ENCODE data around the gene DOCK1.

DNA sequence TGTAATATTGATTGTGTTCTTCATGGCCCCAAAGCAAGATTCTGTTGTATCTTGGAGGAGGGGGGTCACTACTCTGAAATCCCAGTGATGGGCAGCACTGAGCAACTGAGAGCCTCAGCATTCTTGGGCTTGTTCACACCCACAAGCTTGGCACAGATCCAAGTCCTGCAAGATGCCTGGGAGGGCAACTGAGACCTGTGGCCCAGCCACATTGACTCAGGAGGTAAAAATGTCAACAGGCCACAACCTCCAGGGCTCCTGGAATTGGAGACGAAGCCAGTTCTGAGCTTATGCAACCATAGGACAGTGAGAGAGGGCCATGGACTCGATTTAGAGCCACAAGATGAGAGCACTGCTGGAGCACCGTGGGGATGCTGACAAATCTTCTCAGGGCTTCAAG lies 3.1 kb upstream of the DOCK1 start:
- TF ChIP-seq, protein P1, sequence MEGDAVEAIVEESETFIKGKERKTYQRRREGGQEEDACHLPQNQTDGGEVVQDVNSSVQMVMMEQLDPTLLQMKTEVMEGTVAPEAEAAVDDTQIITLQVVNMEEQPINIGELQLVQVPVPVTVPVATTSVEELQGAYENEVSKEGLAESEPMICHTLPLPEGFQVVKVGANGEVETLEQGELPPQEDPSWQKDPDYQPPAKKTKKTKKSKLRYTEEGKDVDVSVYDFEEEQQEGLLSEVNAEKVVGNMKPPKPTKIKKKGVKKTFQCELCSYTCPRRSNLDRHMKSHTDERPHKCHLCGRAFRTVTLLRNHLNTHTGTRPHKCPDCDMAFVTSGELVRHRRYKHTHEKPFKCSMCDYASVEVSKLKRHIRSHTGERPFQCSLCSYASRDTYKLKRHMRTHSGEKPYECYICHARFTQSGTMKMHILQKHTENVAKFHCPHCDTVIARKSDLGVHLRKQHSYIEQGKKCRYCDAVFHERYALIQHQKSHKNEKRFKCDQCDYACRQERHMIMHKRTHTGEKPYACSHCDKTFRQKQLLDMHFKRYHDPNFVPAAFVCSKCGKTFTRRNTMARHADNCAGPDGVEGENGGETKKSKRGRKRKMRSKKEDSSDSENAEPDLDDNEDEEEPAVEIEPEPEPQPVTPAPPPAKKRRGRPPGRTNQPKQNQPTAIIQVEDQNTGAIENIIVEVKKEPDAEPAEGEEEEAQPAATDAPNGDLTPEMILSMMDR (IDR thresholded peaks at IDR 0.05) = no peak
- TF ChIP-seq POLR2AphosphoS5 (IDR thresholded peaks at IDR 0.05) = no peak
